Left ventricle myocardium inferior (tissue), 1 donor: ENCODE data around the gene P4HA2. TPM values are rescaled to one million over a fixed set of nuclear protein-coding genes. Genes with fewer than 3 reads are reported as not detected.

Source experiments
- DNase-seq: peaks from one replicate; pipeline ENCODE4 v3.0.0-alpha.2; 2020
- H3K27ac ChIP-seq: fragments of 200-600 bp; replicated peaks from 2 replicates; pipeline ENCODE4 v1.8.0; 2021
- H3K27me3 ChIP-seq: fragments of 200-600 bp; 2 replicates; pipeline ENCODE4 v1.8.0; 2021; ENCODE audit warnings: low read depth
- H3K36me3 ChIP-seq: fragments of 200-600 bp; 2 replicates; pipeline ENCODE4 v1.8.0; 2021
- H3K4me1 ChIP-seq: fragments of 200-600 bp; 2 replicates; pipeline ENCODE4 v1.8.0; 2021
- H3K4me3 ChIP-seq: fragments of 200-600 bp; 2 replicates; pipeline ENCODE4 v1.8.0; 2021; ENCODE audit warnings: mild to moderate bottlenecking, moderate library complexity
- H3K9me3 ChIP-seq: fragments of 200-600 bp; replicated peaks from 2 replicates; pipeline ENCODE4 v1.8.0; 2021
- CTCF ChIP-seq: fragments of 200-600 bp; IDR thresholded peaks from 2 replicates; pipeline ENCODE4 v1.8.0; 2021; ENCODE audit warnings: antibody characterized with exemption, mild to moderate bottlenecking, borderline replicate concordance
- intact Hi-C: fragments of 100-400 bp; cut with micrococcal nuclease; formaldehyde crosslinking; loops from one replicate; pipeline ENCODE4 v1.11.0; 2022
- long read RNA-seq: library from polyadenylated mRNA; unstranded; transcript quantifications from one replicate; pipeline ENCODE4 v2.0.0, GENCODE V29; 2021
- total RNA-seq: library from RNA; stranded (reverse); fragmentation: NEBNext Ultra II Directional; extraction: Animal tissue kit (Norgen Biotek cat#: 25700); gene quantifications from one replicate; pipeline ENCODE4 v1.2.1, GENCODE V29; 2021
- donor health status: DM: no; HTN: yes; CAD: no; lungs with severe emphysema.

Gene P4HA2
- 80.5 TPM for total RNA-seq
- long read RNA-seq, transcript P4HA2-203 (16 exons, 2,223 nt) = minor isoform, 15 of 232 reads
- long read RNA-seq, transcript P4HA2-201 (16 exons, 2,230 nt) = minor isoform, 7 of 232 reads
- long read RNA-seq, transcript P4HA2-202 (15 exons, 2,313 nt) = major isoform, 76 of 232 reads
- long read RNA-seq, partial matches to known transcripts = 29 of 232 reads
- long read RNA-seq, other reads (novel, unspliced or antisense) = 102 of 232 reads

- H3K4me1 ChIP-seq = peaks cover 58% of the 10 kb centered on the region
- intact Hi-C loops = no loop called here
These were observed at the start of gene P4HA2 for GRCh38 chr5:132227485-132228240. Gene P4HA2 (minus strand): TSS chr5:132227853. CDS start chr5:132218626, 9,227 bp downstream.

GRCh38 chr5:132277256-132277655 lies 49.6 kb upstream of the P4HA2 start:
- Histone ChIP-seq H3K27me3 (no peaks in the 10 kb centered on the region), H3K27ac (no peak overlapping the region), H3K4me1 (peaks cover 8% of the 10 kb centered on the region), H3K36me3 (no peaks in the 10 kb centered on the region), H3K4me3 (no peak overlapping the region), H3K9me3 (no peaks in the 10 kb centered on the region)
- intact Hi-C loops = no loop called here
- no peak for DNase-seq
- no peak for TF ChIP-seq CTCF

More at GRCh38 chr5:132227485-132228240, at the start of gene P4HA2:
- Histone ChIP-seq H3K9me3 (no peaks in the 10 kb centered on the region), H3K36me3 (no peaks in the 10 kb centered on the region), H3K27ac (peak within 1 kb of the TSS; percentile 97), H3K27me3 (no peaks in the 10 kb centered on the region), H3K4me3 (peak within 1 kb of the TSS; percentile 88)
- peak; percentile 52 for TF ChIP-seq CTCF
- DNase-seq = peak; percentile 87

GRCh38 chr5:132275367-132276220 lies 47.9 kb upstream of the P4HA2 start:
- DNase-seq = no peak
- no peak overlapping the region for H3K4me3 ChIP-seq
- intact Hi-C loops = no loop called here
- H3K9me3 ChIP-seq = no peaks in the 10 kb centered on the region
- H3K27ac ChIP-seq = no peak overlapping the region
- no peaks in the 10 kb centered on the region for H3K36me3 ChIP-seq
- TF ChIP-seq CTCF = no peak
- H3K27me3 ChIP-seq = no peaks in the 10 kb centered on the region
- peaks cover 8% of the 10 kb centered on the region for H3K4me1 ChIP-seq

- no peaks in the 10 kb centered on the region for H3K36me3 ChIP-seq
- no peak overlapping the region for H3K4me3 ChIP-seq
- H3K27me3 ChIP-seq = no peaks in the 10 kb centered on the region
- H3K27ac ChIP-seq = no peak overlapping the region
- H3K9me3 ChIP-seq = no peaks in the 10 kb centered on the region
- intact Hi-C loops = no loop called here
- no peak for DNase-seq
- no peak for TF ChIP-seq CTCF
- H3K4me1 ChIP-seq = peaks cover 8% of the 10 kb centered on the region
These were observed 46.6 kb upstream of the P4HA2 start for GRCh38 chr5:132274050-132274792.

- no peak for DNase-seq
- H3K9me3 ChIP-seq = no peaks in the 10 kb centered on the region
- no peak overlapping the region for H3K4me3 ChIP-seq
- peaks cover 8% of the 10 kb centered on the region for H3K4me1 ChIP-seq
- no peak for TF ChIP-seq CTCF
- no peaks in the 10 kb centered on the region for H3K36me3 ChIP-seq
- intact Hi-C loops = no loop called here
- no peaks in the 10 kb centered on the region for H3K27me3 ChIP-seq
- no peak overlapping the region for H3K27ac ChIP-seq
These were observed 46.0 kb upstream of the P4HA2 start for GRCh38 chr5:132273631-132274030.
